Heart right ventricle (tissue), 16 donors: ENCODE results near the gene APOBEC3A. TPM values are rescaled to one million over a fixed set of nuclear protein-coding genes. Genes with fewer than 3 reads are reported as not detected.

Experiments
- ATAC-seq, 8 donors: fragments of 200-7000 bp; cut with Tn5 transposase; one replicate each; pipeline ENCODE4 v1.9.1; 2020; ENCODE audit warnings: mild to moderate bottlenecking in 8 of 8, moderate library complexity in 8 of 8, moderate number of reproducible peaks in 1 of 8
- DNase-seq, 2 donors: peaks; one replicate each; pipeline ENCODE4 v3.0.0-alpha.2; 2020
- H3K27ac ChIP-seq, 10 donors: fragments of 200-600 bp; sonication (generic) in 2 of 10; one replicate each; pipeline versions ENCODE4 v1.5.0 to v1.8.0; 2020 to 2022; ENCODE audit warnings: mild to moderate bottlenecking in 3 of 10
- H3K27me3 ChIP-seq, 7 donors: fragments of 200-600 bp; one replicate each; pipeline ENCODE4 v1.8.0; 2021 to 2022; ENCODE audit warnings: mild to moderate bottlenecking in 2 of 7
- H3K36me3 ChIP-seq, 9 donors: fragments of 200-600 bp; sonication (generic) in 1 of 9; one replicate each; pipeline versions ENCODE4 v1.5.0 to v1.8.0; 2020 to 2022; ENCODE audit warnings: mild to moderate bottlenecking in 2 of 9
- H3K4me1 ChIP-seq, 9 donors: fragments of 200-600 bp; sonication (generic) in 1 of 9; one replicate each; pipeline versions ENCODE4 v1.5.0 to v1.8.0; 2020 to 2022; ENCODE audit warnings: mild to moderate bottlenecking in 4 of 9
- H3K4me3 ChIP-seq, 10 donors: fragments of 200-600 bp; sonication (generic) in 2 of 10; one replicate each; pipeline versions ENCODE4 v1.5.0 to v1.8.0; 2020 to 2022; ENCODE audit warnings: mild to moderate bottlenecking in 7 of 10, moderate library complexity in 2 of 10
- H3K9me3 ChIP-seq, 11 donors: fragments of 200-600 bp in 10 of 11; sonication (generic) in 2 of 11; one replicate each; pipeline versions ENCODE4 v1.5.0 to v1.8.0; 2013 to 2022; ENCODE audit warnings: mild to moderate bottlenecking in 2 of 11, control low read depth in 1 of 11, moderate library complexity in 1 of 11
- CTCF ChIP-seq, 9 donors: fragments of 200-600 bp; sonication (generic) in 2 of 9; IDR thresholded peaks; one replicate each; pipeline versions ENCODE4 v1.5.0 to v1.8.0; 2021 to 2022; ENCODE audit warnings: antibody characterized with exemption in 9 of 9, mild to moderate bottlenecking in 5 of 9, moderate library complexity in 1 of 9
- WGBS, 2 donors: extraction: QIAGEN DNeasy Blood & Tissue Kit; methylation state at CpG; one replicate each; pipeline ENCODE4 v1.1.7; 2013; ENCODE audit warnings: inconsistent platforms in 1 of 2; 5-methylcytosine and 5-hydroxymethylcytosine counted together
- intact Hi-C, 10 donors: fragments of 100-400 bp; cut with DNase I; formaldehyde crosslinking; loops; one replicate each; pipeline versions ENCODE4 v1.11.1 to v1.14.2; 2022
- polyA plus RNA-seq, 2 donors: library from polyadenylated mRNA; stranded (reverse); fragments of 200-250 nt; gene quantifications; one replicate each; pipeline ENCODE4 v1.2.3, GENCODE V29; 2013
- total RNA-seq, 10 donors: library from RNA; stranded (reverse); fragmentation: NEBNext Ultra II Directional in 3 of 10; extraction: Animal tissue kit (Norgen Biotek cat#: 25700) in 3 of 10; gene quantifications; one replicate each; pipeline versions ENCODE4 v1.2.1 to v1.2.4, GENCODE V29; 2021 to 2023
- donor health status: Arrhythmogenic right ventricular cardiomyopathy.
- donor health status: ischemic (EF 13 %, LVEDD 7.1; RV severe dilation, severe dysfunction).
- donor health status: healthy with polysubstance abuse.
- donor health status: DM: no; HTN: yes; CAD: no.
- donor health status: DM: no; HTN: no; CAD: no.
- donor health status: ischemic (EF 25% LVEDD 6.9; RV normal size, moderate dysfunction).
- donor health status: ischemic (EF 25% LVEDD 5.7; RV mildly dilated, moderate dysfunction).
- donor health status: healthy.
- donor health status: DM: yes; HTN: yes; CAD: no.
- donor health status: Ischemic cardiomyopathy.
- donor health status: ischemic (EF 35%, LVEDD 5.7; RV mildly dilated, moderate dysfunction).
- donor health status: nonischemic (EF 11% LVEDD 7.7; RV severe dilation, severe dysfunction).
- donor health status: DM: yes; HTN: yes; CAD: no.
- donor health status: PGD.
- donor health status: ischemic (EF 29% LVEDD 5.4; RV normal size, mild dysfunction).
- donor health status: nonischemic (EF 23%, LVEDD 6.1; RV moderate dilation, normal function).

Gene APOBEC3A
- total and polyA plus RNA-seq, 12 donors: 0.20 to 5.6 (median 0.93) TPM; not detected in 2

GRCh38 chr22:38963872-38964271 lies 6.5 kb downstream of the APOBEC3A start:
- 47 to 54% methylated on average over 9 of the region's 9 CpGs for whole genome bisulfite sequencing, 2 donors
- no peak for TF ChIP-seq CTCF (IDR thresholded peaks at IDR 0.05)
- H3K36me3 ChIP-seq: no peaks in the 10 kb centered on the region
- peaks cover 0 to 13% (median 0%) of the 10 kb centered on the region in 7 donors for H3K27me3 ChIP-seq
- H3K4me1 ChIP-seq: peaks cover 0 to 24% (median 0%) of the 10 kb centered on the region in 9 donors
- DNase-seq: no peak
- H3K27ac ChIP-seq: no peak overlapping the region
- no peaks in the 10 kb centered on the region for H3K9me3 ChIP-seq
- H3K4me3 ChIP-seq: no peak overlapping the region
- intact Hi-C loops: no loop called here
- ATAC-seq: peak in 1 of 8 donors; percentile 7

- Histone ChIP-seq H3K36me3 (no peaks in the 10 kb centered on the region), H3K4me1 (peaks cover 0 to 25% (median 0%) of the 10 kb centered on the region in 9 donors), H3K4me3 (no peak overlapping the region), H3K9me3 (no peaks in the 10 kb centered on the region), H3K27me3 (peaks cover 0 to 15% (median under 1%) of the 10 kb centered on the region in 7 donors), H3K27ac (no peak overlapping the region)
- DNase-seq: no peak
- WGBS, 2 donors: 80 to 87% methylated on average over 7 of the region's 7 CpGs
- ATAC-seq: no peak
- intact Hi-C loops: no loop called here
- TF ChIP-seq CTCF (IDR thresholded peaks at IDR 0.05): no peak
Measured at GRCh38 chr22:38964306-38964705, 6.9 kb downstream of the APOBEC3A start.

GRCh38 chr22:38964989-38965388 lies 7.6 kb downstream of the APOBEC3A start:
- Histone ChIP-seq H3K27me3 (peaks cover 0 to 18% (median 4%) of the 10 kb centered on the region in 7 donors), H3K27ac (no peak overlapping the region), H3K4me1 (peaks cover 0 to 25% (median 0%) of the 10 kb centered on the region in 9 donors), H3K4me3 (no peak overlapping the region), H3K36me3 (no peaks in the 10 kb centered on the region), H3K9me3 (no peaks in the 10 kb centered on the region)
- no peak for TF ChIP-seq CTCF (IDR thresholded peaks at IDR 0.05)
- WGBS, 2 donors: 80 to 88% methylated on average over 4 of the region's 4 CpGs
- DNase-seq (no peak), ATAC-seq (no peak)
- intact Hi-C loops: no loop called here

DNA sequence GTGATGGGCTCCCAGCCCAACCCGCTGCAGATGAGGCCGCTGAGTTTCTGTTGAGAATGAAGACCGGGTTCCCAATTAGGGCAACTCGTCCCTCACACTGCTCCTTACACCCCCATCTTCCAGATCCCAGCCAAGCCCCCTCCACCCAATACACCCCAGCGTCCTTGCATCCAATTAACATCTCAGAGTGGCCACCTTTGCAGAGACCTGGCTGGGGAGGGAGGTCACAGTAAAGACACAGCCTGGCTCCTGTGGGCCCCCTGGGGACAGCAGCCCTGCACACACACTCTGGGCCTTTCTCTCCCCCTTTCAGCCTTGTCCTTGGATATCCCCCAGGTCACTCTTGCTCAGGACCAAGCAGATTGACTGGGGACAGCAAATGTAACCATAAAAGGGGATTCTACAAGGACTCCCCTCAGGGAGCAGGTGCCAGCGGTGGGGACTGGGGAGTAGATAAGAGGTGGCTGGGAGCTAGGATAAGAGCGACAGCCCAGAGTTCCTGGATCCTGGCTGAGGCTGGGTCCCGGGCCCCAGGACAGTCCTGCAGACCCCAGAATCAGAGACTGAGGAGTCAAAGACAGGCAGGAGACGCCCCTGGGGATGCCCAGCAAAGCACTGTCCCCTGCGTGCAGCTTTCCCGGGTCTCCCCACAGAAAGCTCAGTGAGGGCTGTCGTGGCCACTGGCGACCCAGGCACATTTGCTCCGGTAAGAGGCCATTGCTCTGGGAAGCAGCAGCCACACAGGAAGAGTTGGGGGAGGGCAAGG lies 8.4 kb downstream of the APOBEC3A start:
- Histone ChIP-seq H3K27me3 (peaks cover 0 to 18% (median 4%) of the 10 kb centered on the region in 7 donors), H3K27ac (no peak overlapping the region), H3K9me3 (no peaks in the 10 kb centered on the region), H3K36me3 (no peaks in the 10 kb centered on the region), H3K4me3 (no peak overlapping the region), H3K4me1 (peaks cover 0 to 31% (median 0%) of the 10 kb centered on the region in 9 donors)
- TF ChIP-seq CTCF (IDR thresholded peaks at IDR 0.05): no peak
- 73 to 81% methylated on average over 14 of the region's 14 CpGs for WGBS, 2 donors
- DNase-seq (no peak), ATAC-seq (no peak)
- intact Hi-C loops: no loop called here
